H9 (cell line): Measurements from ENCODE around the gene UCHL1. TPM values are rescaled to one million over a fixed set of nuclear protein-coding genes. Genes with fewer than 3 reads are reported as not detected.

ENCODE experiments used
- DNase-seq: peaks from one replicate; pipeline ENCODE4 v3.0.0-alpha.2; 2017
- H2AFZ ChIP-seq: one replicate; pipeline ENCODE4 v1.6.1; 2013; ENCODE audit warnings: mild to moderate bottlenecking, low read length, control low read depth, moderate library complexity
- H2AK5ac ChIP-seq: 2 replicates; pipeline ENCODE4 v1.6.1; 2013; ENCODE audit warnings: low read length, control low read depth, mixed read lengths; ENCODE audit not compliant: insufficient read length
- H2BK120ac ChIP-seq: one replicate; pipeline ENCODE4 v1.6.1; 2013; ENCODE audit warnings: low read depth, mild to moderate bottlenecking, low read length, control low read depth, inconsistent platforms; ENCODE audit not compliant: poor library complexity, severe bottlenecking
- H2BK12ac ChIP-seq: 2 replicates; pipeline ENCODE4 v1.6.1; 2013; ENCODE audit warnings: low read length, control low read depth, mixed read lengths, low read depth; ENCODE audit not compliant: insufficient read length
- H2BK15ac ChIP-seq: 2 replicates; pipeline ENCODE4 v1.6.1; 2013; ENCODE audit warnings: low read depth, low read length, control low read depth
- H2BK20ac ChIP-seq: one replicate; pipeline ENCODE4 v1.6.1; 2013; ENCODE audit warnings: low read depth, mild to moderate bottlenecking, low read length, control low read depth, inconsistent platforms; ENCODE audit not compliant: poor library complexity, severe bottlenecking
- H2BK5ac ChIP-seq: 2 replicates; pipeline ENCODE4 v1.6.1; 2013; ENCODE audit warnings: low read length, control low read depth, mixed read lengths; ENCODE audit not compliant: insufficient read length
- H3K14ac ChIP-seq: 2 replicates; pipeline ENCODE4 v1.6.1; 2013; ENCODE audit warnings: low read length, control low read depth; ENCODE audit not compliant: insufficient read depth
- H3K18ac ChIP-seq: 2 replicates; pipeline ENCODE4 v1.6.1; 2013; ENCODE audit warnings: low read depth, mild to moderate bottlenecking, mixed read lengths, low read length, control low read depth; ENCODE audit not compliant: insufficient read length
- H3K23ac ChIP-seq: 2 replicates; pipeline ENCODE4 v1.6.1; 2013; ENCODE audit warnings: low read length, control low read depth, mixed read lengths, low read depth; ENCODE audit not compliant: insufficient read length
- H3K23me2 ChIP-seq: 2 replicates; pipeline ENCODE4 v1.6.1; 2013; ENCODE audit warnings: low read depth, mild to moderate bottlenecking, mixed read lengths, low read length, control low read depth; ENCODE audit not compliant: insufficient read length, poor library complexity, severe bottlenecking
- H3K27ac ChIP-seq: 2 replicates; pipeline ENCODE4 v1.5.1; 2013; ENCODE audit warnings: low read length, control low read depth, mixed read lengths, low read depth; ENCODE audit not compliant: insufficient read length
- H3K27me3 ChIP-seq: 2 replicates; pipeline ENCODE4 v1.6.1; 2013; ENCODE audit warnings: low read length, control low read depth, inconsistent platforms; ENCODE audit not compliant: insufficient read depth
- H3K4ac ChIP-seq: 2 replicates; pipeline ENCODE4 v1.6.1; 2013; ENCODE audit warnings: low read depth, mild to moderate bottlenecking, control low read depth, inconsistent platforms, low read length, moderate library complexity
- H3K4me1 ChIP-seq: 2 replicates; pipeline ENCODE4 v1.6.1; 2013; ENCODE audit warnings: low read length, control low read depth, inconsistent platforms; ENCODE audit not compliant: insufficient read depth
- H3K4me2 ChIP-seq: 2 replicates; pipeline ENCODE4 v1.6.1; 2013; ENCODE audit warnings: low read length, control low read depth, mixed read lengths; ENCODE audit not compliant: insufficient read length, insufficient read depth
- H3K56ac ChIP-seq: 2 replicates; pipeline ENCODE4 v1.6.1; 2013; ENCODE audit warnings: low read depth, mild to moderate bottlenecking, mixed read lengths, low read length, control low read depth; ENCODE audit not compliant: insufficient read length
- H3K79me1 ChIP-seq: 2 replicates; pipeline ENCODE4 v1.6.1; 2013; ENCODE audit warnings: low read depth, mild to moderate bottlenecking, moderate library complexity, low read length, control low read depth, inconsistent platforms; ENCODE audit not compliant: insufficient read depth, poor library complexity, severe bottlenecking
- H3K79me2 ChIP-seq: 2 replicates; pipeline ENCODE4 v1.6.1; 2013; ENCODE audit warnings: low read length, control low read depth, inconsistent platforms; ENCODE audit not compliant: insufficient read depth
- H3K9ac ChIP-seq: 2 replicates; pipeline ENCODE4 v1.6.1; 2013; ENCODE audit warnings: low read length, control low read depth, mixed read lengths; ENCODE audit not compliant: insufficient read length; ENCODE audit errors: extremely low read depth
- H3K9me3 ChIP-seq: one replicate; pipeline ENCODE4 v1.6.1; 2013; ENCODE audit warnings: low read depth, low read length, inconsistent platforms; ENCODE audit not compliant: control insufficient read depth
- H3T11ph ChIP-seq: one replicate; pipeline ENCODE4 v1.6.1; 2013; ENCODE audit warnings: mild to moderate bottlenecking, low read length, control low read depth, inconsistent platforms
- H4K20me1 ChIP-seq: one replicate; pipeline ENCODE4 v1.6.1; 2013; ENCODE audit not compliant: control insufficient read depth, insufficient read length, insufficient read depth
- H4K5ac ChIP-seq: 2 replicates; pipeline ENCODE4 v1.6.1; 2013; ENCODE audit warnings: low read depth, mild to moderate bottlenecking, mixed read lengths, low read length, control low read depth; ENCODE audit not compliant: insufficient read length
- H4K8ac ChIP-seq: replicated peaks from 2 replicates; pipeline ENCODE4 v1.6.1; 2013; ENCODE audit warnings: low read length, control low read depth, mixed read lengths, low read depth; ENCODE audit not compliant: insufficient read length
- H4K91ac ChIP-seq: 2 replicates; pipeline ENCODE4 v1.6.1; 2013; ENCODE audit warnings: low read depth, mild to moderate bottlenecking, moderate library complexity, mixed read lengths, low read length, control low read depth; ENCODE audit not compliant: insufficient read length
- H3K27ac Mint-ChIP-seq, 3 experiments: 2 replicates in 2 of 3; 3 replicates in 1 of 3; pipeline ENCODE4 v1.8.0; 2020 to 2021; ENCODE audit warnings: mixed read lengths in 3 of 3, mild to moderate bottlenecking in 1 of 3, moderate library complexity in 1 of 3
- H3K27me3 Mint-ChIP-seq: 2 replicates; pipeline ENCODE4 v1.8.0; 2021; ENCODE audit warnings: low read depth, mild to moderate bottlenecking, moderate library complexity, mixed read lengths
- H3K36me3 Mint-ChIP-seq, 3 experiments: 2 replicates in 2 of 3; 3 replicates in 1 of 3; pipeline ENCODE4 v1.8.0; 2020 to 2021; ENCODE audit warnings: low read depth in 3 of 3, mixed read lengths in 3 of 3; ENCODE audit not compliant: insufficient read depth in 1 of 3
- H3K4me1 Mint-ChIP-seq, 2 experiments: 2 replicates each; pipeline ENCODE4 v1.8.0; 2020; ENCODE audit warnings: mixed read lengths in 2 of 2
- H3K4me3 Mint-ChIP-seq, 2 experiments: 2 replicates in 1 of 2; 3 replicates in 1 of 2; pipeline ENCODE4 v1.8.0; 2020 to 2021; ENCODE audit warnings: mild to moderate bottlenecking in 2 of 2, mixed read lengths in 2 of 2, moderate library complexity in 1 of 2
- H3K9me3 Mint-ChIP-seq, 2 experiments: 2 replicates in 1 of 2; 3 replicates in 1 of 2; pipeline ENCODE4 v1.8.0; 2020; ENCODE audit warnings: mild to moderate bottlenecking in 2 of 2, mixed read lengths in 2 of 2, moderate library complexity in 1 of 2
- WGBS: extraction: QIAGEN DNeasy Blood & Tissue Kit; methylation state at CpG from one replicate; pipeline ENCODE4 v1.1.7; 2013; ENCODE audit warnings: missing lambda C conversion rate, low lambda C conversion rate, mixed read lengths; ENCODE audit not compliant: insufficient read length; ENCODE audit errors: extremely low coverage; 5-methylcytosine and 5-hydroxymethylcytosine counted together
- total RNA-seq: library from RNA; stranded (reverse); gene quantifications from 2 replicates; pipeline ENCODE4 v1.2.1, GENCODE V29; 2021
- TF ChIP-seq, protein P1 (sequence below): fragments of 200-600 bp; sonication (generic); conservative IDR thresholded peaks from 3 replicates; pipeline ENCODE4 v1.8.0; 2021; ENCODE audit warnings: antibody characterized with exemption, mild to moderate bottlenecking

Gene UCHL1
- total RNA-seq, 1 experiment from 2014 or later = 513 TPM

DNA sequence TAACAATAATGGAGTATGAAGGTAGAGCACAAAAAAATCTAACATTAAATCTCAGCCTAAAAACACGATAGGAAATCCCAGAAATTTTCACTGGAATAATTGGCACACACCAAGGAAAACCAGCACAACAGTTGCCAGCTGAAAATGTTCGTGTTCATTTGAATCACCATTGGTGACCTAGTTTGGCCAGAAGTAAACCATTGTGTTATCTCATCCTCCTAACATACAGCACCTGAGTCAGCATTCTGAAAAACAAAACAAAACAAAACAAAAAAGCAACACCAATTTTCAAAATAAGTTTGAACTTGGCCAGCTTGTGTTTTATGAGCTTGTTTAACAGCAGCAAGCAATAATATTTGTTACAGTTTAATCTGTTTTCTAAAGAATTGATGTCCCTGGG is 41.1 kb downstream of the UCHL1 start:
- Histone ChIP-seq H4K5ac (no peak overlapping the region), H3K18ac (no peak overlapping the region), H3K27ac (no peak overlapping the region), H4K91ac (no peak overlapping the region), H3K27me3 (no peaks in the 10 kb centered on the region), H3K79me1 (no peaks in the 10 kb centered on the region), H2AFZ (no peak overlapping the region), H3K4me2 (no peak overlapping the region), H3K23ac (no peak overlapping the region), H2BK20ac (no peak overlapping the region), H3K4me1 (no peaks in the 10 kb centered on the region), H3K9ac (no peak overlapping the region), H3K9me3 (peaks cover 18% of the 10 kb centered on the region), H2BK15ac (no peak overlapping the region), H2BK12ac (no peak overlapping the region), H2BK120ac (no peak overlapping the region), H3K56ac (no peak overlapping the region), H4K20me1 (no peaks in the 10 kb centered on the region), H3K23me2 (no peaks in the 10 kb centered on the region), H2AK5ac (no peak overlapping the region), H3K4ac (no peak overlapping the region), H3T11ph (no peak overlapping the region), H3K14ac (no peak overlapping the region), H3K79me2 (no peaks in the 10 kb centered on the region), H2BK5ac (no peak overlapping the region), H4K8ac (no peak overlapping the region)
- peaks cover 0 to 11% (median 4%) of the 10 kb centered on the region in 3 experiments; a peak in 4 of 7 replicates for H3K36me3 Mint-ChIP-seq
- WGBS = no CpG with 5 or more reads among the region's 2 CpGs
- peaks cover 23 to 25% of the 10 kb centered on the region in 2 experiments for H3K9me3 Mint-ChIP-seq
- TF ChIP-seq, protein P1, sequence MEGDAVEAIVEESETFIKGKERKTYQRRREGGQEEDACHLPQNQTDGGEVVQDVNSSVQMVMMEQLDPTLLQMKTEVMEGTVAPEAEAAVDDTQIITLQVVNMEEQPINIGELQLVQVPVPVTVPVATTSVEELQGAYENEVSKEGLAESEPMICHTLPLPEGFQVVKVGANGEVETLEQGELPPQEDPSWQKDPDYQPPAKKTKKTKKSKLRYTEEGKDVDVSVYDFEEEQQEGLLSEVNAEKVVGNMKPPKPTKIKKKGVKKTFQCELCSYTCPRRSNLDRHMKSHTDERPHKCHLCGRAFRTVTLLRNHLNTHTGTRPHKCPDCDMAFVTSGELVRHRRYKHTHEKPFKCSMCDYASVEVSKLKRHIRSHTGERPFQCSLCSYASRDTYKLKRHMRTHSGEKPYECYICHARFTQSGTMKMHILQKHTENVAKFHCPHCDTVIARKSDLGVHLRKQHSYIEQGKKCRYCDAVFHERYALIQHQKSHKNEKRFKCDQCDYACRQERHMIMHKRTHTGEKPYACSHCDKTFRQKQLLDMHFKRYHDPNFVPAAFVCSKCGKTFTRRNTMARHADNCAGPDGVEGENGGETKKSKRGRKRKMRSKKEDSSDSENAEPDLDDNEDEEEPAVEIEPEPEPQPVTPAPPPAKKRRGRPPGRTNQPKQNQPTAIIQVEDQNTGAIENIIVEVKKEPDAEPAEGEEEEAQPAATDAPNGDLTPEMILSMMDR = no peak
- peaks cover 2% of the 10 kb centered on the region; the same call in 1 of the 2 replicates for H3K27me3 Mint-ChIP-seq
- no peak overlapping the region for H3K27ac Mint-ChIP-seq
- no peaks in the 10 kb centered on the region for H3K4me1 Mint-ChIP-seq
- no peak overlapping the region for H3K4me3 Mint-ChIP-seq
- DNase-seq = no peak
